IPS-11a (cell line): Measurements from ENCODE around the gene LAMB1.

Experiments
- H3K4me3 ChIP-seq: one replicate; pipeline ENCODE4 v1.5.1; 2013; ENCODE audit warnings: low read depth, low read length, control low read depth

The LAMB1 gene

GRCh38 chr7:107999779-108000560 is 3.0 kb downstream of the LAMB1 start:
- H3K4me3 ChIP-seq = no peak overlapping the region

- H3K4me3 ChIP-seq = no peak overlapping the region
Measured at GRCh38 chr7:107998660-107999480, 4.1 kb downstream of the LAMB1 start.

GRCh38 chr7:107998150-107998549 is 4.8 kb downstream of the LAMB1 start:
- H3K4me3 ChIP-seq = no peak overlapping the region

GRCh38 chr7:107996072-107996882 is 6.7 kb downstream of the LAMB1 start:
- no peak overlapping the region for H3K4me3 ChIP-seq

- no peak overlapping the region for H3K4me3 ChIP-seq
Measured at GRCh38 chr7:107995184-107996071, 7.5 kb downstream of the LAMB1 start.

- H3K4me3 ChIP-seq = no peak overlapping the region
Measured at GRCh38 chr7:107994421-107995030, 8.4 kb downstream of the LAMB1 start.

- no peak overlapping the region for H3K4me3 ChIP-seq
Measured at GRCh38 chr7:107993891-107994291, 9.1 kb downstream of the LAMB1 start.

- no peak overlapping the region for H3K4me3 ChIP-seq
Measured at GRCh38 chr7:107989618-107990373, 13.2 kb downstream of the LAMB1 start.

- no peak overlapping the region for H3K4me3 ChIP-seq
Measured at GRCh38 chr7:107982918-107983389, 20.0 kb downstream of the LAMB1 start.

- no peak overlapping the region for H3K4me3 ChIP-seq
Measured at GRCh38 chr7:107982042-107982840, 20.7 kb downstream of the LAMB1 start.

- H3K4me3 ChIP-seq = no peak overlapping the region
Measured at GRCh38 chr7:107981466-107981865, 21.5 kb downstream of the LAMB1 start.

GRCh38 chr7:107980671-107981190 is 22.2 kb downstream of the LAMB1 start:
- H3K4me3 ChIP-seq = no peak overlapping the region

GRCh38 chr7:107980171-107980570 is 22.8 kb downstream of the LAMB1 start:
- no peak overlapping the region for H3K4me3 ChIP-seq

GRCh38 chr7:107978815-107979408 is 24.0 kb downstream of the LAMB1 start:
- no peak overlapping the region for H3K4me3 ChIP-seq

GRCh38 chr7:107977048-107977447 is 25.9 kb downstream of the LAMB1 start:
- no peak overlapping the region for H3K4me3 ChIP-seq

GRCh38 chr7:107976620-107977019 is 26.3 kb downstream of the LAMB1 start:
- no peak overlapping the region for H3K4me3 ChIP-seq

- no peak overlapping the region for H3K4me3 ChIP-seq
Measured at GRCh38 chr7:107975394-107976013, 27.5 kb downstream of the LAMB1 start.
